PC-3 (cell line): ENCODE data around the gene TMEM52.

Experiments used
- EZH2 ChIP-seq: fragments of 300-600 bp; sonication (generic); IDR thresholded peaks from one replicate; pipeline ENCODE4 v1.6.1; 2017; ENCODE audit warnings: antibody characterized with exemption, mild to moderate bottlenecking, low read length; ENCODE audit not compliant: unreplicated experiment
- EZH2phosphoT487 ChIP-seq: fragments of 300-600 bp; sonication (generic); IDR thresholded peaks from 2 replicates; pipeline ENCODE4 v1.6.1; 2018; ENCODE audit warnings: mild to moderate bottlenecking, antibody characterized with exemption, low read length, borderline replicate concordance
- TF ChIP-seq, protein P1 (sequence below): fragments of 300-600 bp; sonication (generic); conservative IDR thresholded peaks from 2 replicates; pipeline ENCODE4 v1.5.1; 2017; ENCODE audit warnings: antibody characterized with exemption, low read depth, mild to moderate bottlenecking, low read length

DNA sequence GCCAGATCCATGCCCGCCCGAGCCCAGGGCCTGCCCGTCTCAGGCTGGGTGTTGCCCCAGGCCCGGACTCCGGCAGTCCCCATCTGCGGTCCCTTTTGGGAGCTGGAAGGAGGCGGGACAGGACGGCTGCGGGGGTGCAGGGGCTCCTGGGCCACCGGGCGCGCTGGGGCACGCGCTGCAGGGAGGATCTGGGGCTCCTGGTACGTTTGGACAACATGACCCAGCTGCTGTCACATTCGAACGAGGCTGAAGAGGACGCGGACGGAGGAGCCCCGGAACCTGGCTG is 10.6 kb downstream of the TMEM52 start:
- TF ChIP-seq EZH2 (no peak), EZH2phosphoT487 (no peak)
- TF ChIP-seq, protein P1, sequence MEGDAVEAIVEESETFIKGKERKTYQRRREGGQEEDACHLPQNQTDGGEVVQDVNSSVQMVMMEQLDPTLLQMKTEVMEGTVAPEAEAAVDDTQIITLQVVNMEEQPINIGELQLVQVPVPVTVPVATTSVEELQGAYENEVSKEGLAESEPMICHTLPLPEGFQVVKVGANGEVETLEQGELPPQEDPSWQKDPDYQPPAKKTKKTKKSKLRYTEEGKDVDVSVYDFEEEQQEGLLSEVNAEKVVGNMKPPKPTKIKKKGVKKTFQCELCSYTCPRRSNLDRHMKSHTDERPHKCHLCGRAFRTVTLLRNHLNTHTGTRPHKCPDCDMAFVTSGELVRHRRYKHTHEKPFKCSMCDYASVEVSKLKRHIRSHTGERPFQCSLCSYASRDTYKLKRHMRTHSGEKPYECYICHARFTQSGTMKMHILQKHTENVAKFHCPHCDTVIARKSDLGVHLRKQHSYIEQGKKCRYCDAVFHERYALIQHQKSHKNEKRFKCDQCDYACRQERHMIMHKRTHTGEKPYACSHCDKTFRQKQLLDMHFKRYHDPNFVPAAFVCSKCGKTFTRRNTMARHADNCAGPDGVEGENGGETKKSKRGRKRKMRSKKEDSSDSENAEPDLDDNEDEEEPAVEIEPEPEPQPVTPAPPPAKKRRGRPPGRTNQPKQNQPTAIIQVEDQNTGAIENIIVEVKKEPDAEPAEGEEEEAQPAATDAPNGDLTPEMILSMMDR: no peak
